H9 (cell line): Measurements from ENCODE around the gene UMAD1. TPM values are rescaled to one million over a fixed set of nuclear protein-coding genes. Genes with fewer than 3 reads are reported as not detected.

Source experiments
- DNase-seq: peaks from one replicate; pipeline ENCODE4 v3.0.0-alpha.2; 2017
- H2AFZ ChIP-seq: one replicate; pipeline ENCODE4 v1.6.1; 2013; ENCODE audit warnings: mild to moderate bottlenecking, low read length, control low read depth, moderate library complexity
- H2AK5ac ChIP-seq: 2 replicates; pipeline ENCODE4 v1.6.1; 2013; ENCODE audit warnings: low read length, control low read depth, mixed read lengths; ENCODE audit not compliant: insufficient read length
- H2BK120ac ChIP-seq: one replicate; pipeline ENCODE4 v1.6.1; 2013; ENCODE audit warnings: low read depth, mild to moderate bottlenecking, low read length, control low read depth, inconsistent platforms; ENCODE audit not compliant: poor library complexity, severe bottlenecking
- H2BK12ac ChIP-seq: 2 replicates; pipeline ENCODE4 v1.6.1; 2013; ENCODE audit warnings: low read length, control low read depth, mixed read lengths, low read depth; ENCODE audit not compliant: insufficient read length
- H2BK15ac ChIP-seq: 2 replicates; pipeline ENCODE4 v1.6.1; 2013; ENCODE audit warnings: low read depth, low read length, control low read depth
- H2BK20ac ChIP-seq: one replicate; pipeline ENCODE4 v1.6.1; 2013; ENCODE audit warnings: low read depth, mild to moderate bottlenecking, low read length, control low read depth, inconsistent platforms; ENCODE audit not compliant: poor library complexity, severe bottlenecking
- H2BK5ac ChIP-seq: 2 replicates; pipeline ENCODE4 v1.6.1; 2013; ENCODE audit warnings: low read length, control low read depth, mixed read lengths; ENCODE audit not compliant: insufficient read length
- H3K14ac ChIP-seq: 2 replicates; pipeline ENCODE4 v1.6.1; 2013; ENCODE audit warnings: low read length, control low read depth; ENCODE audit not compliant: insufficient read depth
- H3K18ac ChIP-seq: 2 replicates; pipeline ENCODE4 v1.6.1; 2013; ENCODE audit warnings: low read depth, mild to moderate bottlenecking, mixed read lengths, low read length, control low read depth; ENCODE audit not compliant: insufficient read length
- H3K23ac ChIP-seq: 2 replicates; pipeline ENCODE4 v1.6.1; 2013; ENCODE audit warnings: low read length, control low read depth, mixed read lengths, low read depth; ENCODE audit not compliant: insufficient read length
- H3K23me2 ChIP-seq: 2 replicates; pipeline ENCODE4 v1.6.1; 2013; ENCODE audit warnings: low read depth, mild to moderate bottlenecking, mixed read lengths, low read length, control low read depth; ENCODE audit not compliant: insufficient read length, poor library complexity, severe bottlenecking
- H3K27ac ChIP-seq: 2 replicates; pipeline ENCODE4 v1.5.1; 2013; ENCODE audit warnings: low read length, control low read depth, mixed read lengths, low read depth; ENCODE audit not compliant: insufficient read length
- H3K27me3 ChIP-seq: 2 replicates; pipeline ENCODE4 v1.6.1; 2013; ENCODE audit warnings: low read length, control low read depth, inconsistent platforms; ENCODE audit not compliant: insufficient read depth
- H3K4ac ChIP-seq: 2 replicates; pipeline ENCODE4 v1.6.1; 2013; ENCODE audit warnings: low read depth, mild to moderate bottlenecking, control low read depth, inconsistent platforms, low read length, moderate library complexity
- H3K4me1 ChIP-seq: 2 replicates; pipeline ENCODE4 v1.6.1; 2013; ENCODE audit warnings: low read length, control low read depth, inconsistent platforms; ENCODE audit not compliant: insufficient read depth
- H3K4me2 ChIP-seq: 2 replicates; pipeline ENCODE4 v1.6.1; 2013; ENCODE audit warnings: low read length, control low read depth, mixed read lengths; ENCODE audit not compliant: insufficient read length, insufficient read depth
- H3K56ac ChIP-seq: 2 replicates; pipeline ENCODE4 v1.6.1; 2013; ENCODE audit warnings: low read depth, mild to moderate bottlenecking, mixed read lengths, low read length, control low read depth; ENCODE audit not compliant: insufficient read length
- H3K79me1 ChIP-seq: 2 replicates; pipeline ENCODE4 v1.6.1; 2013; ENCODE audit warnings: low read depth, mild to moderate bottlenecking, moderate library complexity, low read length, control low read depth, inconsistent platforms; ENCODE audit not compliant: insufficient read depth, poor library complexity, severe bottlenecking
- H3K79me2 ChIP-seq: 2 replicates; pipeline ENCODE4 v1.6.1; 2013; ENCODE audit warnings: low read length, control low read depth, inconsistent platforms; ENCODE audit not compliant: insufficient read depth
- H3K9ac ChIP-seq: 2 replicates; pipeline ENCODE4 v1.6.1; 2013; ENCODE audit warnings: low read length, control low read depth, mixed read lengths; ENCODE audit not compliant: insufficient read length; ENCODE audit errors: extremely low read depth
- H3K9me3 ChIP-seq: one replicate; pipeline ENCODE4 v1.6.1; 2013; ENCODE audit warnings: low read depth, low read length, inconsistent platforms; ENCODE audit not compliant: control insufficient read depth
- H3T11ph ChIP-seq: one replicate; pipeline ENCODE4 v1.6.1; 2013; ENCODE audit warnings: mild to moderate bottlenecking, low read length, control low read depth, inconsistent platforms
- H4K20me1 ChIP-seq: one replicate; pipeline ENCODE4 v1.6.1; 2013; ENCODE audit not compliant: control insufficient read depth, insufficient read length, insufficient read depth
- H4K5ac ChIP-seq: 2 replicates; pipeline ENCODE4 v1.6.1; 2013; ENCODE audit warnings: low read depth, mild to moderate bottlenecking, mixed read lengths, low read length, control low read depth; ENCODE audit not compliant: insufficient read length
- H4K8ac ChIP-seq: replicated peaks from 2 replicates; pipeline ENCODE4 v1.6.1; 2013; ENCODE audit warnings: low read length, control low read depth, mixed read lengths, low read depth; ENCODE audit not compliant: insufficient read length
- H4K91ac ChIP-seq: 2 replicates; pipeline ENCODE4 v1.6.1; 2013; ENCODE audit warnings: low read depth, mild to moderate bottlenecking, moderate library complexity, mixed read lengths, low read length, control low read depth; ENCODE audit not compliant: insufficient read length
- H3K27ac Mint-ChIP-seq, 3 experiments: 2 replicates in 2 of 3; 3 replicates in 1 of 3; pipeline ENCODE4 v1.8.0; 2020 to 2021; ENCODE audit warnings: mixed read lengths in 3 of 3, mild to moderate bottlenecking in 1 of 3, moderate library complexity in 1 of 3
- H3K27me3 Mint-ChIP-seq: 2 replicates; pipeline ENCODE4 v1.8.0; 2021; ENCODE audit warnings: low read depth, mild to moderate bottlenecking, moderate library complexity, mixed read lengths
- H3K36me3 Mint-ChIP-seq, 3 experiments: 2 replicates in 2 of 3; 3 replicates in 1 of 3; pipeline ENCODE4 v1.8.0; 2020 to 2021; ENCODE audit warnings: low read depth in 3 of 3, mixed read lengths in 3 of 3; ENCODE audit not compliant: insufficient read depth in 1 of 3
- H3K4me1 Mint-ChIP-seq, 2 experiments: 2 replicates each; pipeline ENCODE4 v1.8.0; 2020; ENCODE audit warnings: mixed read lengths in 2 of 2
- H3K4me3 Mint-ChIP-seq, 2 experiments: 2 replicates in 1 of 2; 3 replicates in 1 of 2; pipeline ENCODE4 v1.8.0; 2020 to 2021; ENCODE audit warnings: mild to moderate bottlenecking in 2 of 2, mixed read lengths in 2 of 2, moderate library complexity in 1 of 2
- H3K9me3 Mint-ChIP-seq, 2 experiments: 2 replicates in 1 of 2; 3 replicates in 1 of 2; pipeline ENCODE4 v1.8.0; 2020; ENCODE audit warnings: mild to moderate bottlenecking in 2 of 2, mixed read lengths in 2 of 2, moderate library complexity in 1 of 2
- WGBS: extraction: QIAGEN DNeasy Blood & Tissue Kit; methylation state at CpG from one replicate; pipeline ENCODE4 v1.1.7; 2013; ENCODE audit warnings: missing lambda C conversion rate, low lambda C conversion rate, mixed read lengths; ENCODE audit not compliant: insufficient read length; ENCODE audit errors: extremely low coverage; 5-methylcytosine and 5-hydroxymethylcytosine counted together
- total RNA-seq: library from RNA; stranded (reverse); gene quantifications from 2 replicates; pipeline ENCODE4 v1.2.1, GENCODE V29; 2021
- TF ChIP-seq, protein P1 (sequence below): fragments of 200-600 bp; sonication (generic); conservative IDR thresholded peaks from 3 replicates; pipeline ENCODE4 v1.8.0; 2021; ENCODE audit warnings: antibody characterized with exemption, mild to moderate bottlenecking

Gene UMAD1
- total RNA-seq, 1 experiment from 2014 or later, result 8.9 TPM

DNA sequence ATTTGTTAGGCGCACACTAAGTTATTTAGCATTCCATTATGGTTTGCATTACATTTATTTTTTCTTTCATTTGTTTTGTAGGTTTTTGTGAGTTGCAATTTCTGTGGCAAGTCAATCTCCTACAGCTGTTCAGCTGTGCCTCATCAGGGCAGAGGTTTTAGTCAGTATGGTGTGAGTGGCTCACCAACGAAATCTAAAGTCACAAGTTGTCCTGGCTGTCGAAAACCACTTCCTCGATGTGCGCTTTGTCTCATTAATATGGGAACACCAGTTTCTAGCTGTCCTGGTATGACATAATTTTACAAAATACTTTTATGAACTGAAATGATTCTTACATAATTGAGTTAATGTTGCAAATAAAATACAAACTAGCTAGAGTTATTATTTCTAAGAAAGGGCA lies 44.4 kb upstream of the UMAD1 start:
- TF ChIP-seq, protein P1, sequence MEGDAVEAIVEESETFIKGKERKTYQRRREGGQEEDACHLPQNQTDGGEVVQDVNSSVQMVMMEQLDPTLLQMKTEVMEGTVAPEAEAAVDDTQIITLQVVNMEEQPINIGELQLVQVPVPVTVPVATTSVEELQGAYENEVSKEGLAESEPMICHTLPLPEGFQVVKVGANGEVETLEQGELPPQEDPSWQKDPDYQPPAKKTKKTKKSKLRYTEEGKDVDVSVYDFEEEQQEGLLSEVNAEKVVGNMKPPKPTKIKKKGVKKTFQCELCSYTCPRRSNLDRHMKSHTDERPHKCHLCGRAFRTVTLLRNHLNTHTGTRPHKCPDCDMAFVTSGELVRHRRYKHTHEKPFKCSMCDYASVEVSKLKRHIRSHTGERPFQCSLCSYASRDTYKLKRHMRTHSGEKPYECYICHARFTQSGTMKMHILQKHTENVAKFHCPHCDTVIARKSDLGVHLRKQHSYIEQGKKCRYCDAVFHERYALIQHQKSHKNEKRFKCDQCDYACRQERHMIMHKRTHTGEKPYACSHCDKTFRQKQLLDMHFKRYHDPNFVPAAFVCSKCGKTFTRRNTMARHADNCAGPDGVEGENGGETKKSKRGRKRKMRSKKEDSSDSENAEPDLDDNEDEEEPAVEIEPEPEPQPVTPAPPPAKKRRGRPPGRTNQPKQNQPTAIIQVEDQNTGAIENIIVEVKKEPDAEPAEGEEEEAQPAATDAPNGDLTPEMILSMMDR, result no peak
- no peaks in the 10 kb centered on the region for H3K4me1 ChIP-seq
- H3K4me1 Mint-ChIP-seq, result no peaks in the 10 kb centered on the region

More for the DNA sequence above, 44.4 kb upstream of the UMAD1 start:
- Histone ChIP-seq H3K79me2 (no peaks in the 10 kb centered on the region), H3K18ac (no peak overlapping the region), H2BK5ac (no peak overlapping the region), H3T11ph (no peak overlapping the region), H2AFZ (no peak overlapping the region), H3K56ac (no peak overlapping the region), H2BK120ac (no peak overlapping the region), H3K79me1 (no peaks in the 10 kb centered on the region), H3K27me3 (no peaks in the 10 kb centered on the region), H2BK20ac (no peak overlapping the region), H3K4ac (no peak overlapping the region), H3K9me3 (no peaks in the 10 kb centered on the region), H3K23ac (no peak overlapping the region), H3K9ac (no peak overlapping the region), H2BK15ac (no peak overlapping the region), H4K20me1 (no peaks in the 10 kb centered on the region), H3K23me2 (no peaks in the 10 kb centered on the region), H4K8ac (no peak overlapping the region), H2BK12ac (no peak overlapping the region), H4K91ac (no peak overlapping the region), H3K4me2 (no peak overlapping the region), H2AK5ac (no peak overlapping the region), H3K14ac (no peak overlapping the region), H4K5ac (no peak overlapping the region), H3K27ac (no peak overlapping the region)
- DNase-seq, result no peak
- Mint-ChIP-seq H3K27ac (no peak overlapping the region), H3K27me3 (peaks cover 2% of the 10 kb centered on the region; the same call in 1 of the 2 replicates), H3K9me3 (peaks cover 25 to 35% of the 10 kb centered on the region in 2 experiments), H3K36me3 (peaks cover 62 to 78% (median 72%) of the 10 kb centered on the region in 3 experiments), H3K4me3 (no peak overlapping the region)
- no CpG with 5 or more reads among the region's 5 CpGs for WGBS
